Astrocyte (in vitro differentiated cells and primary cell): Measurements from ENCODE around the gene SYNGR1. TPM values are rescaled to one million over a fixed set of nuclear protein-coding genes. Genes with fewer than 3 reads are reported as not detected.

Experiments used
- DNase-seq: peaks from one replicate; pipeline ENCODE4 v3.0.0-alpha.2; 2010; ENCODE audit warnings: low read depth
- FAIRE-seq: peaks from 2 replicates; lab custom pipeline; 2011; peaks lifted over from hg19 to GRCh38; lab: Jason Lieb, UNC
- H2AFZ ChIP-seq: 2 replicates; pipeline ENCODE4 v1.6.0; 2012; ENCODE audit warnings: low read depth, low read length, inconsistent platforms
- H3K27ac ChIP-seq: 2 replicates; pipeline ENCODE4 v1.5.1; 2011; ENCODE audit warnings: low read depth, low read length, inconsistent platforms
- H3K27me3 ChIP-seq: 2 replicates; pipeline ENCODE4 v1.6.0; 2011; ENCODE audit warnings: low read length, inconsistent platforms; ENCODE audit not compliant: insufficient read depth
- H3K36me3 ChIP-seq: 2 replicates; pipeline ENCODE4 v1.5.1; 2011; ENCODE audit warnings: low read length, inconsistent platforms; ENCODE audit not compliant: insufficient read depth
- H3K4me1 ChIP-seq: 2 replicates; pipeline ENCODE4 v1.5.1; 2011; ENCODE audit warnings: low read length, inconsistent platforms; ENCODE audit not compliant: insufficient read depth
- H3K4me2 ChIP-seq: 2 replicates; pipeline ENCODE4 v1.6.0; 2012; ENCODE audit warnings: low read length, inconsistent platforms
- H3K4me3 ChIP-seq: 2 replicates; pipeline ENCODE4 v1.5.1; 2011; ENCODE audit warnings: low read depth, mild to moderate bottlenecking, low read length, inconsistent platforms; ENCODE audit not compliant: insufficient read depth
- H3K79me2 ChIP-seq: 2 replicates; pipeline ENCODE4 v1.6.0; 2012; ENCODE audit warnings: mild to moderate bottlenecking, low read length, inconsistent platforms; ENCODE audit not compliant: insufficient read depth
- H3K9ac ChIP-seq: 2 replicates; pipeline ENCODE4 v1.6.0; 2012; ENCODE audit warnings: mild to moderate bottlenecking, low read length, inconsistent platforms
- H3K9me3 ChIP-seq: 2 replicates; pipeline ENCODE4 v1.5.1; 2012; ENCODE audit warnings: low read depth, mild to moderate bottlenecking, low read length, inconsistent platforms; ENCODE audit not compliant: insufficient read depth
- H4K20me1 ChIP-seq: 2 replicates; pipeline ENCODE4 v1.6.0; 2012; ENCODE audit warnings: low read length, inconsistent platforms; ENCODE audit not compliant: insufficient read depth
- H3K27ac Mint-ChIP-seq: one replicate; pipeline ENCODE4 v1.8.0; 2021; ENCODE audit warnings: mild to moderate bottlenecking, mixed read lengths; ENCODE audit not compliant: unreplicated experiment
- H3K27me3 Mint-ChIP-seq: one replicate; pipeline ENCODE4 v1.8.0; 2021; ENCODE audit warnings: low read depth, mixed read lengths; ENCODE audit not compliant: unreplicated experiment
- H3K36me3 Mint-ChIP-seq: one replicate; pipeline ENCODE4 v1.8.0; 2021; ENCODE audit warnings: low read depth, mixed read lengths; ENCODE audit not compliant: unreplicated experiment
- H3K4me1 Mint-ChIP-seq: one replicate; pipeline ENCODE4 v1.8.0; 2021; ENCODE audit warnings: low read depth, mixed read lengths; ENCODE audit not compliant: unreplicated experiment
- H3K4me3 Mint-ChIP-seq: one replicate; pipeline ENCODE4 v1.8.0; 2021; ENCODE audit warnings: mild to moderate bottlenecking, moderate library complexity, mixed read lengths; ENCODE audit not compliant: unreplicated experiment
- H3K9me3 Mint-ChIP-seq: one replicate; pipeline ENCODE4 v1.8.0; 2021; ENCODE audit warnings: mild to moderate bottlenecking, mixed read lengths; ENCODE audit not compliant: unreplicated experiment
- EZH2 ChIP-seq: IDR thresholded peaks from 2 replicates; pipeline ENCODE4 v1.6.1; 2012; ENCODE audit warnings: mild to moderate bottlenecking, low read length, inconsistent platforms; ENCODE audit not compliant: insufficient read depth
- total RNA-seq: library from RNA; stranded (reverse); gene quantifications from 2 replicates; pipeline ENCODE4 v1.2.1, GENCODE V29; 2021
- TF ChIP-seq, protein P1 (sequence below): IDR thresholded peaks from 2 replicates; pipeline ENCODE4 v1.5.1; 2011; ENCODE audit warnings: low read depth, mild to moderate bottlenecking, inconsistent platforms, low read length, moderate library complexity; ENCODE audit not compliant: insufficient read depth

The SYNGR1 gene
- total RNA-seq, 1 donor from 2014 or later = 12.0 TPM

GRCh38 chr22:39426380-39427043 lies 76.7 kb downstream of the SYNGR1 start:
- H3K4me3 ChIP-seq = no peak overlapping the region
- H3K4me1 ChIP-seq = peaks cover 21% of the 10 kb centered on the region
- peaks cover 3% of the 10 kb centered on the region for H3K36me3 ChIP-seq
- H3K27ac ChIP-seq = no peak overlapping the region
- no peak overlapping the region for H3K9ac ChIP-seq
- H3K79me2 ChIP-seq = no peaks in the 10 kb centered on the region
- Mint-ChIP-seq H3K27me3 (no peaks in the 10 kb centered on the region), H3K4me3 (no peak overlapping the region), H3K36me3 (peaks cover 16% of the 10 kb centered on the region), H3K4me1 (peaks cover 3% of the 10 kb centered on the region), H3K9me3 (no peaks in the 10 kb centered on the region), H3K27ac (no peak overlapping the region)
- DNase-seq = no peak
- no peak for FAIRE-seq
- H4K20me1 ChIP-seq = no peaks in the 10 kb centered on the region
- no peaks in the 10 kb centered on the region for H3K27me3 ChIP-seq
- no peaks in the 10 kb centered on the region for H3K9me3 ChIP-seq
- no peak overlapping the region for H3K4me2 ChIP-seq
- no peak overlapping the region for H2AFZ ChIP-seq
- TF ChIP-seq EZH2 = no peak
- TF ChIP-seq, protein P1, sequence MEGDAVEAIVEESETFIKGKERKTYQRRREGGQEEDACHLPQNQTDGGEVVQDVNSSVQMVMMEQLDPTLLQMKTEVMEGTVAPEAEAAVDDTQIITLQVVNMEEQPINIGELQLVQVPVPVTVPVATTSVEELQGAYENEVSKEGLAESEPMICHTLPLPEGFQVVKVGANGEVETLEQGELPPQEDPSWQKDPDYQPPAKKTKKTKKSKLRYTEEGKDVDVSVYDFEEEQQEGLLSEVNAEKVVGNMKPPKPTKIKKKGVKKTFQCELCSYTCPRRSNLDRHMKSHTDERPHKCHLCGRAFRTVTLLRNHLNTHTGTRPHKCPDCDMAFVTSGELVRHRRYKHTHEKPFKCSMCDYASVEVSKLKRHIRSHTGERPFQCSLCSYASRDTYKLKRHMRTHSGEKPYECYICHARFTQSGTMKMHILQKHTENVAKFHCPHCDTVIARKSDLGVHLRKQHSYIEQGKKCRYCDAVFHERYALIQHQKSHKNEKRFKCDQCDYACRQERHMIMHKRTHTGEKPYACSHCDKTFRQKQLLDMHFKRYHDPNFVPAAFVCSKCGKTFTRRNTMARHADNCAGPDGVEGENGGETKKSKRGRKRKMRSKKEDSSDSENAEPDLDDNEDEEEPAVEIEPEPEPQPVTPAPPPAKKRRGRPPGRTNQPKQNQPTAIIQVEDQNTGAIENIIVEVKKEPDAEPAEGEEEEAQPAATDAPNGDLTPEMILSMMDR = no peak

- Histone ChIP-seq H3K9me3 (no peaks in the 10 kb centered on the region), H3K27me3 (no peaks in the 10 kb centered on the region), H3K27ac (no peak overlapping the region), H4K20me1 (no peaks in the 10 kb centered on the region), H3K9ac (no peak overlapping the region), H3K4me1 (peaks cover 27% of the 10 kb centered on the region), H2AFZ (no peak overlapping the region), H3K36me3 (no peaks in the 10 kb centered on the region), H3K4me2 (peak overlapping the region; percentile 17), H3K4me3 (no peak overlapping the region), H3K79me2 (no peaks in the 10 kb centered on the region)
- no peak for DNase-seq
- H3K4me3 Mint-ChIP-seq = no peak overlapping the region
- no peaks in the 10 kb centered on the region for H3K9me3 Mint-ChIP-seq
- peaks cover 10% of the 10 kb centered on the region for H3K36me3 Mint-ChIP-seq
- no peak overlapping the region for H3K27ac Mint-ChIP-seq
- TF ChIP-seq, protein P1 = no peak
- TF ChIP-seq EZH2 = no peak
- peaks cover 3% of the 10 kb centered on the region for H3K4me1 Mint-ChIP-seq
- FAIRE-seq = no peak
- no peaks in the 10 kb centered on the region for H3K27me3 Mint-ChIP-seq
Measured at GRCh38 chr22:39427751-39428596, 78.2 kb downstream of the SYNGR1 start.
